NB4 (cell line): ENCODE results near the gene CCNL1.

Experiments used
- DNase-seq: peaks from one replicate; pipeline ENCODE4 v3.0.0; 2010; ENCODE audit warnings: low read depth
- H3K4me3 ChIP-seq: one replicate; pipeline ENCODE4 v1.5.1; 2011; ENCODE audit warnings: mild to moderate bottlenecking, low read depth, low read length, moderate library complexity
- MYC ChIP-seq: IDR thresholded peaks from 2 replicates; pipeline ENCODE4 v1.6.1; 2011; ENCODE audit warnings: low read depth, low read length
- POLR2A ChIP-seq: IDR thresholded peaks from 2 replicates; pipeline ENCODE4 v1.6.1; 2011; ENCODE audit warnings: mild to moderate bottlenecking; ENCODE audit not compliant: insufficient read length; ENCODE audit errors: extremely low read depth
- TF ChIP-seq, protein P1 (sequence below): IDR thresholded peaks from 2 replicates; pipeline ENCODE4 v1.6.1; 2011; ENCODE audit warnings: low read depth, low read length
- TF ChIP-seq, protein P2 (sequence below): IDR thresholded peaks from one replicate; pipeline ENCODE4 v1.5.1; 2012; ENCODE audit warnings: low read depth, low read length

CCNL1 gene

DNA sequence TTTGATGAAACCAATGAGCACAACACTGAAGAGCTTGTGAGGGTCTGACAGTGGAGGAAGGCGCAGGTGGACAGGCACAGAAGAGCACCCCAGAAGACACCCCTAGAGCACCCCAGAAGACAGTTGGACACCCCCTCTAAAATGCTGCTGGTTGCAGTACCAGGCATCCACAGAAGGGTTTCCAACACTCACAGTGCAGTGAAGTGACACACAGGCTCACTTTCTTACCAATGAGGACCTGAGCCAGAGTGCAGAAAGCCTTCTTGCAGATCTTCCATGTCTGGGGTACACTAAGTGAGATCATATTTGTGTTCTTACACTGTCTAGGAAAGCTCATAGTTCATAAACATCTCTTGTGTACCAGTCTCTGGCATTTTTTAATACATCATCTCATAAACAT, 27.6 kb downstream of the CCNL1 start:
- no peak for TF ChIP-seq MYC
- TF ChIP-seq, protein P1, sequence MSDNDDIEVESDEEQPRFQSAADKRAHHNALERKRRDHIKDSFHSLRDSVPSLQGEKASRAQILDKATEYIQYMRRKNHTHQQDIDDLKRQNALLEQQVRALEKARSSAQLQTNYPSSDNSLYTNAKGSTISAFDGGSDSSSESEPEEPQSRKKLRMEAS = no peak
- TF ChIP-seq, protein P2, sequence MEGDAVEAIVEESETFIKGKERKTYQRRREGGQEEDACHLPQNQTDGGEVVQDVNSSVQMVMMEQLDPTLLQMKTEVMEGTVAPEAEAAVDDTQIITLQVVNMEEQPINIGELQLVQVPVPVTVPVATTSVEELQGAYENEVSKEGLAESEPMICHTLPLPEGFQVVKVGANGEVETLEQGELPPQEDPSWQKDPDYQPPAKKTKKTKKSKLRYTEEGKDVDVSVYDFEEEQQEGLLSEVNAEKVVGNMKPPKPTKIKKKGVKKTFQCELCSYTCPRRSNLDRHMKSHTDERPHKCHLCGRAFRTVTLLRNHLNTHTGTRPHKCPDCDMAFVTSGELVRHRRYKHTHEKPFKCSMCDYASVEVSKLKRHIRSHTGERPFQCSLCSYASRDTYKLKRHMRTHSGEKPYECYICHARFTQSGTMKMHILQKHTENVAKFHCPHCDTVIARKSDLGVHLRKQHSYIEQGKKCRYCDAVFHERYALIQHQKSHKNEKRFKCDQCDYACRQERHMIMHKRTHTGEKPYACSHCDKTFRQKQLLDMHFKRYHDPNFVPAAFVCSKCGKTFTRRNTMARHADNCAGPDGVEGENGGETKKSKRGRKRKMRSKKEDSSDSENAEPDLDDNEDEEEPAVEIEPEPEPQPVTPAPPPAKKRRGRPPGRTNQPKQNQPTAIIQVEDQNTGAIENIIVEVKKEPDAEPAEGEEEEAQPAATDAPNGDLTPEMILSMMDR = no peak
- no peak for TF ChIP-seq POLR2A
- DNase-seq = no peak
- H3K4me3 ChIP-seq = no peak overlapping the region

DNA sequence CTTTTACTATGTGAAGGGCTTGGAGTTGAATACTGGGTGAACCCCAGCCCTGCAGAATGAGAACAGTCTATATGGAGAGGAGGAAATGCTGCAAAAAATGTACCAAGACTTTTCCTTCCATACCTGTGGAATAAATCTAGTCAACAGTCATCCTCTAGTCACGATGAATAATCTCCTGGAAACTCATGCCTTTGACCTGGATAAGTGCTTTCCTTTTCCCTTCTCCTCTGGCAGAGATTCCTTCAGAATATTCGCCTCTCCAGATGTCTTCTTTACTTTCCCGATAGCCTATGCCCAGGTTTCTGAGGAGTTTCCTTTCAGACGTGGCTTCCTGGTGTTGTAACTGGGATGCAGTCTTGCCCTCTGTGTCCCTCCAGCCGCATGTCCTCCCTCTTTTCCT, 28.1 kb downstream of the CCNL1 start:
- no peak for DNase-seq
- TF ChIP-seq POLR2A (no peak), MYC (no peak)
- TF ChIP-seq, protein P2 = no peak
- H3K4me3 ChIP-seq = no peak overlapping the region

DNA sequence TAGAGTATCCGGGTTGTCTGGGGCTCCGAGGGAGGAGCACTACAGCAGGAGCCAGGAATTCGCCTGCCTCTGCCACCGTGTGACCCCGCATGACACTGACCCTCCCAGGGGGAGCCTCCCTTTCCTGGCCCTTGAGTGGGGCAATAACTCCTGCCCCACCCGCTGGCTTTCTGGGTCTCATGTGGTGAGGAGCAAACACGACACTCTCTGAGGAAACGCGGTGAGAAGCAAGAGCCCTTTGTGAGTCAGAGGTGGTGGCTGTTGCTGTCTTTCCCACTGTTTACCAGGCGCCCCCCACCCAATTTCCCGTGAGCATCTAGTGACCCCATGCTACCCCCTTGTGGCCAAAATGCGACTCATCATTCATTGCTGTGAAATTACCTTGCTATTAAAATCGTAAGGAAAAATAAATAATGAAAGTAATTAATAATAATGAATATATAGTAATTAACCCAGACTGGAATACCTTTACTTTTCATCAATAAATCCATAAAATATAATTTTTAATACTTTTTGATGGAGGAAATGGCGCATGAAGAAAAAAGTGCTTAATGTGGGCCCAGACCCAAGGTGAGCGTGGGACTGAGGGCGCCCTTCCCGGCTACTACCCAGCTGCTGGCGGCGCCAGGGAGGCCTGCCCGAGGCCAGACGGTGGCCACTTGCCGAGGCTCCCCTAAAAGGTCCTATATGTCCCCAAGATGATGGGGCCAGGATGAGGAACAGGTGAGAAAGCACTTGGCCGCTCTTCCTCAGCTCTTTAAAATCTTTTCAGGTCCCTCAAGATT, 29.3 kb downstream of the CCNL1 start:
- H3K4me3 ChIP-seq = no peak overlapping the region
- TF ChIP-seq, protein P2 = peak; percentile 52
- TF ChIP-seq MYC = no peak
- DNase-seq = peak; percentile 89

DNA sequence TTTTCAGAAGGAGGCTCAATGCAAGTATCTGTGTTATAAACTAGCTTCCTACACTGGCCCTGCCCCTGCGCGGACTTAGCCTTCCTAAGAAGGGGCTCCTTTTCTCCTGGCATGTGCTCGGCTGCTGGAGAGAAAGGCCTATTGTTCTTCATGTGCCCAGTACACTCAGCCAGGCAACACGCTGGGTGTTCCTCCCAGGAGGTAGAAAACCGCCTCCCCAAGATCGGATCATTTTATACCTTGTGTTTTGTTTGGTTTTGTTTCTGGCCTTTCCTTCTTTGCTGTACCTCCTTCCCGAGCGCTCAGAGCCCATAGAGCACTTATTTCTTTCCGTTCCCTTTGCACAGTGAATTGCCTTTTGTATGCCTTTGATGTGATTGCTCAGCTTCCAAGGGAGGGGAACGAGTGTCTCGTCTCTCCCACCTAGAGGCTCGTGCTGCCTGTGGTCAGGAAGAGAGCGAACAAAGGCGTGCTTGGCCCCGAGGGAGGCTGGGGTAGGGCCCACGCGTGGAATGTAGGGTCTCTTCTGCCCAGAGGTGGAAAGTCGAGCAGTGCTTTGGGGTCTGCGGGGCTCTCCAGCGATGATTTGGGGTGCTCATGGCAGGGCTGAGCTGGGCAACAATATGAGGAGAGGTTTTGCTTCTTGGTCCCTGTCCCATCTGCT, 30.0 kb downstream of the CCNL1 start:
- TF ChIP-seq POLR2A (no peak), MYC (no peak)
- TF ChIP-seq, protein P2 = no peak
- TF ChIP-seq, protein P1 = no peak
- no peak overlapping the region for H3K4me3 ChIP-seq
- peak; percentile 52 for DNase-seq

DNA sequence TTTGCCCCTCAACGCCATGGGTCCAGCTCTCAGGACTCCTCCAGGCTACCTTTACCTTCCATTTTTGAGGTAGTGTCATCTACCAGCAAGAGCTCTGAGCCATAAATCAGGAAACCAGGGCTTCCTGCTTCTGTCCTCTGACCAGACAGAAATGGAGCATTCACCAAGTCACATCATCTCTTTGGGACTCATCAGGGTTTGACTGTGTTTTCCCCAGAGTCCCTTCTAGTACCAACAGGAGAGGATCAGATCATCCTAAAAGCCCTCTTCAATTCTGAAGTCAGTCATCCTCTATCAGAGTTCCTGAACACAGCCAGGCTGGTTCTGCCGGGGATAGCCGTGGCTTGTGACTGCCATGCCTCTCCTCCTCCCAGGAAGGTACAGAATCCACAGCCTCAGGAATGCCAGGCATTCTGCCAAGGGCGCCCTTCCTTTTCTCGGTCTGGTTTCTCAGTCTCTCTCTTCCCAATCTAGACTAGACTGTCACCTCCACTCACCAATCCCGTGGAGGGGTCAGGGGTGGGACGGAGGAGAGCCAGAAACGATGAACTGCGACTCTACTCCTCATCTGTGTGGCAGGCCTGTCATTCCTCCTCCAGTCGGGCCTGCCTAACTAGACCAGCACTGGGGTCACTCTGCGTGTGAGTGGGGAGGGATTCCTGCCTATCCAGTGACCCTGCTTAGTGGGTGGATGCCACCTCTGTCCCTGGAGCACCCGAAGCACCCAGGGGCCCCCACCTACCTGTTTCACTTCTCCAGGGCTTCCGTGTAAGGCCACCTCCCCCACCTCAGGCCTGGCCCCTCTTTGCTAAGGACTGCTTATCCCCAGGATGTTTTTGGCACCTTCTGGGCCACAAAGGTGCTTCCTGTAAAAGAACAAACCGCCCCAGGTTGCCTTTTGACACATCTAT, 30.9 kb downstream of the CCNL1 start:
- TF ChIP-seq, protein P1 = no peak
- TF ChIP-seq MYC (no peak), POLR2A (no peak)
- TF ChIP-seq, protein P2 = no peak
- no peak for DNase-seq
- H3K4me3 ChIP-seq = no peak overlapping the region
